Peyer's patch (tissue), 4 donors: ENCODE measurements around the gene ZBTB7B.

Source experiments
- CTCF ChIP-seq, 6 experiments: fragments of 450-650 bp in 4 of 6; fragments of 200-600 bp in 2 of 6; sonication (generic) in 1 of 6; IDR thresholded peaks; one replicate each; pipeline ENCODE4 v1.5.1; 2017 to 2019; ENCODE audit warnings: antibody characterized with exemption in 6 of 6, mild to moderate bottlenecking in 3 of 6, moderate library complexity in 1 of 6
- POLR2A ChIP-seq, 2 donors: fragments of 450-650 bp; IDR thresholded peaks; one replicate each; pipeline ENCODE4 v1.5.1; 2017; ENCODE audit warnings: antibody characterized with exemption in 2 of 2, mild to moderate bottlenecking in 2 of 2, moderate library complexity in 2 of 2

DNA sequence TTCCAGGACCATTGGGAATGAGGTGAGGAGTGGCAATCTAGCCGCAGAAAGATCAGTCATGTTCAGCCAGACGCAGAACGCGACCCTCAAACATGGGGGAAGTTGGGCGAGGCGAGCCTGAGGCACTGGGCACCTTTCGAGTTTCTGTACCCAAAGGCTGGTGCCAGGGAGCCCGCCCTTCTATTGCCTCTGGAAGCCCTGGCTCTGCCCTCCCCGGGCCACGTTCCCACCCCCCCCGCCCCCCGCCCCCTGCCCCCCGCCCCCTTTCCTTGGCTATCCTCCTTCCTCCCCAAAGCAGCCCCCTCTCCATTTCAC lies 2.2 kb upstream of the ZBTB7B start:
- TF ChIP-seq POLR2A (IDR thresholded peaks at IDR 0.05) = no peak
- no peak for TF ChIP-seq CTCF (IDR thresholded peaks at IDR 0.05)
